Sigmoid colon (tissue), 7 donors: ENCODE data around the gene CPZ. TPM values are rescaled to one million over a fixed set of nuclear protein-coding genes. Genes with fewer than 3 reads are reported as not detected.

Source experiments
- DNase-seq: peaks from one replicate; pipeline ENCODE4 v3.0.0-alpha.2; 2019
- H3K27ac ChIP-seq, 4 donors: fragments of 200-600 bp; sonication (generic); one replicate each; pipeline ENCODE4 v1.5.1; 2016 to 2019; ENCODE audit warnings: mild to moderate bottlenecking in 1 of 4
- H3K27me3 ChIP-seq, 3 donors: fragments of 200-600 bp; sonication (generic); one replicate each; pipeline ENCODE4 v1.5.1; 2019; ENCODE audit warnings: mild to moderate bottlenecking in 1 of 3
- H3K36me3 ChIP-seq, 4 donors: fragments of 200-600 bp; sonication (generic); one replicate each; pipeline ENCODE4 v1.5.1; 2016 to 2019
- H3K4me1 ChIP-seq, 4 donors: fragments of 200-600 bp; sonication (generic); one replicate each; pipeline ENCODE4 v1.5.1; 2017 to 2019
- H3K4me3 ChIP-seq, 4 donors: fragments of 200-600 bp; sonication (generic); one replicate each; pipeline ENCODE4 v1.5.1; 2017 to 2019; ENCODE audit warnings: mild to moderate bottlenecking in 2 of 4, moderate library complexity in 1 of 4
- H3K9me3 ChIP-seq, 4 donors: fragments of 200-600 bp in 3 of 4; sonication (generic) in 3 of 4; one replicate each; pipeline versions ENCODE4 v1.5.1 to v1.6.1; 2013 to 2019
- EP300 ChIP-seq, 4 donors: sonication (generic); formaldehyde crosslinking; IDR thresholded peaks; one replicate each; pipeline ENCODE4 v1.6.1; 2017; ENCODE audit warnings: antibody characterized with exemption in 4 of 4
- POLR2A ChIP-seq, 2 donors: fragments of 450-650 bp; IDR thresholded peaks; one replicate each; pipeline ENCODE4 v1.6.1; 2016; ENCODE audit warnings: antibody characterized with exemption in 2 of 2, mild to moderate bottlenecking in 2 of 2, moderate library complexity in 2 of 2
- POLR2AphosphoS5 ChIP-seq, 4 donors: sonication (generic); formaldehyde crosslinking; IDR thresholded peaks; one replicate each; pipeline ENCODE4 v1.6.1; 2017; ENCODE audit warnings: antibody characterized with exemption in 4 of 4
- WGBS, 2 donors: extraction: QIAGEN DNeasy Blood & Tissue Kit; methylation state at CpG; one replicate each; pipeline ENCODE4 v1.1.7; 2013; 5-methylcytosine and 5-hydroxymethylcytosine counted together
- intact Hi-C: fragments of 100-400 bp; cut with DNase I; formaldehyde crosslinking; loops from one replicate; pipeline ENCODE4 v1.15.1; 2023
- polyA plus RNA-seq, 3 donors: library from polyadenylated mRNA; stranded (reverse); fragments of 200-250 nt; gene quantifications; one replicate each; pipeline ENCODE4 v1.2.3, GENCODE V29; 2013
- total RNA-seq, 4 donors: library from RNA; depleted of rRNA; stranded (reverse); fragments of >200 nt; gene quantifications; one replicate each; pipeline ENCODE4 v1.1.0, GENCODE V29; 2016
- TF ChIP-seq, protein P1 (sequence below), 4 experiments: fragments of 450-650 bp in 3 of 4; fragments of 200-600 bp in 1 of 4; IDR thresholded peaks; one replicate each; pipeline ENCODE4 v1.5.1; 2016 to 2019; ENCODE audit warnings: antibody characterized with exemption in 4 of 4, mild to moderate bottlenecking in 3 of 4, moderate library complexity in 2 of 4
- donor health status: healthy with polysubstance abuse.
- donor health status: Bipolar disorder and iron deficiency.
- donor health status: healthy.

CPZ gene
- total and polyA plus RNA-seq, 7 donors: 0.46 to 8.3 (median 1.8) TPM

DNA sequence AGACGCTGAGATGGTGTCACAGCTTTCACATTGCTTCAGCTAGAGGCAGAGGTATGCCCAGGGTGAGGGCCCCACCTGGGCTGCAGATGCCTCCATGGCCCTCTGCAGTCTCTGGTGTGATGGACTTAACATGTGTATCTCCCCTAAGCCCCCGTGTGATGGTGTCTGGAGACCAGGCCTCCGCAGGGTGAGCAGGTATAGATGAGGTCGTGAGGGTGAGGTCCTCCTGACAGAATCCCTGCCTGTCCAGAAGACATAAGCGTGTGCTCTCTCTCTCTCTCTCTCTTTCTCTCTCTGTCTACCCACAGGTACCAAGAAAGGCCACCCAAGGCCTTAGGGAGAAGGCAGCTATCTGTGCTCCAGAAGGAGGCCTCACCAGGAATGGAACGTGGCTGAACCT is 50.9 kb downstream of the CPZ start:
- intact Hi-C loops: no loop called here
- DNase-seq: no peak
- no peak for TF ChIP-seq POLR2A (IDR thresholded peaks at IDR 0.05)
- TF ChIP-seq POLR2AphosphoS5 (IDR thresholded peaks at IDR 0.05): no peak
- no peak for TF ChIP-seq EP300 (IDR thresholded peaks at IDR 0.05)
- TF ChIP-seq, protein P1, sequence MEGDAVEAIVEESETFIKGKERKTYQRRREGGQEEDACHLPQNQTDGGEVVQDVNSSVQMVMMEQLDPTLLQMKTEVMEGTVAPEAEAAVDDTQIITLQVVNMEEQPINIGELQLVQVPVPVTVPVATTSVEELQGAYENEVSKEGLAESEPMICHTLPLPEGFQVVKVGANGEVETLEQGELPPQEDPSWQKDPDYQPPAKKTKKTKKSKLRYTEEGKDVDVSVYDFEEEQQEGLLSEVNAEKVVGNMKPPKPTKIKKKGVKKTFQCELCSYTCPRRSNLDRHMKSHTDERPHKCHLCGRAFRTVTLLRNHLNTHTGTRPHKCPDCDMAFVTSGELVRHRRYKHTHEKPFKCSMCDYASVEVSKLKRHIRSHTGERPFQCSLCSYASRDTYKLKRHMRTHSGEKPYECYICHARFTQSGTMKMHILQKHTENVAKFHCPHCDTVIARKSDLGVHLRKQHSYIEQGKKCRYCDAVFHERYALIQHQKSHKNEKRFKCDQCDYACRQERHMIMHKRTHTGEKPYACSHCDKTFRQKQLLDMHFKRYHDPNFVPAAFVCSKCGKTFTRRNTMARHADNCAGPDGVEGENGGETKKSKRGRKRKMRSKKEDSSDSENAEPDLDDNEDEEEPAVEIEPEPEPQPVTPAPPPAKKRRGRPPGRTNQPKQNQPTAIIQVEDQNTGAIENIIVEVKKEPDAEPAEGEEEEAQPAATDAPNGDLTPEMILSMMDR (IDR thresholded peaks at IDR 0.05): no peak

DNA sequence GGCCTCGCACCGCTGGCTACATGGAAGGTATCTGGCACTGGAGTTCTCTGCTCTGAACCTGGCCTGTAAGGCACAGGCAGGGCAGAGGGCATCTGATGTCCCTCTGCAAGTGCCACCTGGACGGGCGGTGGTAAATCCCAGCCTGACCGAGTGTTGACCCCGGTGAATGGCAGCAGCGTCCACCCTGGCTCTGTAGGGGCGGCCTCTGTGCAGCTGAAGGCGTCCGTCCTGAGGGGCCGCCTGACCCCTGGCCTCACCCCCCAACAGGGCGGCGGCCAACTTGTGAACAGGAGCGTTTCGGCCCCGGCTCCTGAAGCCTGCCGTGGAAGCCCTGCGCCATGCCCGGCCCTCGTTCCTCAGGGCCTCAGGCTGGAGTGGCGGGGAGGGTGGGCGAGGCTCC is 51.4 kb downstream of the CPZ start:
- intact Hi-C loops: no loop called here
- H3K27me3 ChIP-seq: peaks cover 0 to 16% (median 0%) of the 10 kb centered on the region in 3 donors
- DNase-seq: peak; percentile 49

More for the DNA sequence above, 50.9 kb downstream of the CPZ start:
- peaks cover 0 to 13% (median 0%) of the 10 kb centered on the region in 3 donors for H3K27me3 ChIP-seq
- WGBS, 2 donors: 66 to 71% methylated on average over 6 of the region's 6 CpGs
- H3K36me3 ChIP-seq: no peaks in the 10 kb centered on the region
- no peaks in the 10 kb centered on the region for H3K9me3 ChIP-seq
- H3K4me1 ChIP-seq: no peaks in the 10 kb centered on the region
- H3K27ac ChIP-seq: no peak overlapping the region
- no peak overlapping the region for H3K4me3 ChIP-seq

DNA sequence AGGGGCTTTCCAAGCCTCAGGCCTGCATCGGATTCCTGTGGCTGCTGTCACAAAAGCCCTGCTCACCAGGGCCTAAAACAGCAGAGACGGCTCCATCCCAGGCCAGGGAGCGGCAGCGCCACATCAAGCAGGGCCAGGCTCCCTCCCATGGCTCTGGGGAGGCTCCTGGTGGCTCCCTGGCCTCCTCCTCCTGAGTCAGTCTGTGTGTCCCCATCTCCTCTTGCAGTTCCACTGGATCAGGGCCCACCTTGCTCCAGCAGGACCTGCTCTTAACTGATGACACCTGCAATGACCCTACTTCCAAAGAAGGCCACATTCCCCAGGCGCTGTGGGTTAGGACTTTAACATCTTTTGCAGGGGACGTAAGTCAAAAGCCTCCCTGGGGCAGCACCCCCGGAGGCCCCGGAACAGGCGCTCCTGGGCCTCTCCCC is 51.9 kb downstream of the CPZ start:
- H3K36me3 ChIP-seq: no peaks in the 10 kb centered on the region
- DNase-seq: peak; percentile 33
- intact Hi-C loops: no loop called here
- H3K9me3 ChIP-seq: no peaks in the 10 kb centered on the region
- H3K27me3 ChIP-seq: peaks cover 0 to 20% (median 0%) of the 10 kb centered on the region in 3 donors
- no peak overlapping the region for H3K4me3 ChIP-seq
- WGBS, 2 donors: 81 to 83% methylated on average over 9 of the region's 9 CpGs
- no peak overlapping the region for H3K27ac ChIP-seq
- no peaks in the 10 kb centered on the region for H3K4me1 ChIP-seq
- TF ChIP-seq EP300 (IDR thresholded peaks at IDR 0.05): no peak
- no peak for TF ChIP-seq POLR2A (IDR thresholded peaks at IDR 0.05)
- TF ChIP-seq POLR2AphosphoS5 (IDR thresholded peaks at IDR 0.05): no peak
- TF ChIP-seq, protein P1 (IDR thresholded peaks at IDR 0.05): no peak

More for the DNA sequence above, 51.4 kb downstream of the CPZ start:
- TF ChIP-seq, protein P1 (IDR thresholded peaks at IDR 0.05): no peak
- TF ChIP-seq POLR2AphosphoS5 (IDR thresholded peaks at IDR 0.05) (no peak), POLR2A (IDR thresholded peaks at IDR 0.05) (no peak), EP300 (IDR thresholded peaks at IDR 0.05) (no peak)
- Histone ChIP-seq H3K27ac (no peak overlapping the region), H3K4me3 (no peak overlapping the region), H3K4me1 (no peaks in the 10 kb centered on the region), H3K9me3 (no peaks in the 10 kb centered on the region), H3K36me3 (no peaks in the 10 kb centered on the region)
- 80 to 82% methylated on average over 22 of the region's 22 CpGs for WGBS, 2 donors

DNA sequence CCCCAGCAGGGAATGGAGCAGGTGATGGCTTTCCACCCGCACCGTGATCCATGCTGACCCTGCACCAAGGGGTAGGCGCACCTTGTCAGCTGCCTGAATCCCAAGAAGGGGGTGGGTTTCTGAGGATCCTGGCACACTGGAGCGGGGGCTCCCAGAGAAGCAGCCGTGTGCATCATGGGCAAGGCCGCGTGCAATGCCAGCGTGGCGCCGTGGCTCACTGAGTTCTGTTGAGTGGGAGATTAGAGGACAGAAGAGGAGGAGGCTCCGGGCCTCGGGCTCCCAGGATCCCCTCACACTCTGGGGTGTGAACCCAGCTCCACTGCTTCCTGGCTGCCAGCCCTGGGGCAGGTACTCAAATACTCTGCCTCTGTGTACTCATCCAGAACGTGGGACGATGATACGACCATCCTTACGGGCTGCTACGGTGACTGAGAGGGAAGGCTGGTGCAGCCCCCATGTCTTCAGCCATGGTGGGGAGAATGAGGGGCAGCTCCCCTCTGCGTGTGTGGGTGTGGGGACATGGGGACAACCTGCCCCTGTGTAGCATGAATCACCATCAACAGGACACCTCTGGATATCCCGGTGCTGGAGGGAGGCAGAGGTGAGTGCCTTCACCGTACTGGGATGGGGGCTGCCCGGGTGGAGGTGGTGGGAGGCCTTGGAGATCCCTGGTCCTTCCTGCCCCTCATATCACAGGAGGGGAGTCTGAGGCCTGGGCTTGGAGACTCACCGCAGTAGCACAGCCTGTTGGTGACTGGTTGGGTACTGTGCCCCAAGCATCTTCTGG is 52.6 kb downstream of the CPZ start:
- intact Hi-C loops: no loop called here
- Histone ChIP-seq H3K36me3 (no peaks in the 10 kb centered on the region), H3K4me3 (no peak overlapping the region), H3K27ac (no peak overlapping the region), H3K9me3 (no peaks in the 10 kb centered on the region), H3K27me3 (peaks cover 0 to 21% (median 0%) of the 10 kb centered on the region in 3 donors), H3K4me1 (no peaks in the 10 kb centered on the region)
- WGBS, 2 donors: 86 to 90% methylated on average over 22 of the region's 22 CpGs
- peak; percentile 52 for DNase-seq
- TF ChIP-seq POLR2A (IDR thresholded peaks at IDR 0.05) (no peak), POLR2AphosphoS5 (IDR thresholded peaks at IDR 0.05) (no peak), EP300 (IDR thresholded peaks at IDR 0.05) (no peak)
- TF ChIP-seq, protein P1 (IDR thresholded peaks at IDR 0.05): no peak
